Kidney tubule cell (primary cell): Measurements from ENCODE around the gene PMIS2.
"Not testable (repeated sequence)": the region's sequence is repeated elsewhere in the genome, so short reads cannot be mapped to it uniquely, and the experiment has no call there.

Experiments used
- DNase-seq: peaks from one replicate; pipeline ENCODE4 v3.0.0-alpha.2; 2018; ENCODE audit warnings: low spot score

Gene PMIS2

DNA sequence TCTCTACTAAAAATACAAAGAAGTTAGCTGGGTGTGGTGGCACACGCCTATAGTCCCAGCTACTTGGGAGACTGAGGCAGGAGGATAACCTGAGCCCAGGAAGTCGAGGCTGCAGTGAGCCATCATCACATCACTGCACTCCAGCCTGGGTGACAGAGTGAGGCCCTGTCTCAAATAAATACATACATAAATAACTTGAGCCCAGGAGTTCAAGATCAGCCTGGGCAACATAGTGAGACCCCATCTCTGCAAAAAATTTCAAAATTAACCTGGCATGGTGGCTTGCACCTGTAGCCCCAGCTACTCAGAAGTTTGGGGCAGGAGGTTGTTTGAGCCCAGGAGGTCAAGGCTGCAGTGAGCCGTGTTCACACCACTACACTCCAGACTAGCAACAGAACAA, 9.1 kb downstream of the PMIS2 start:
- not testable (repeated sequence) for DNase-seq

DNA sequence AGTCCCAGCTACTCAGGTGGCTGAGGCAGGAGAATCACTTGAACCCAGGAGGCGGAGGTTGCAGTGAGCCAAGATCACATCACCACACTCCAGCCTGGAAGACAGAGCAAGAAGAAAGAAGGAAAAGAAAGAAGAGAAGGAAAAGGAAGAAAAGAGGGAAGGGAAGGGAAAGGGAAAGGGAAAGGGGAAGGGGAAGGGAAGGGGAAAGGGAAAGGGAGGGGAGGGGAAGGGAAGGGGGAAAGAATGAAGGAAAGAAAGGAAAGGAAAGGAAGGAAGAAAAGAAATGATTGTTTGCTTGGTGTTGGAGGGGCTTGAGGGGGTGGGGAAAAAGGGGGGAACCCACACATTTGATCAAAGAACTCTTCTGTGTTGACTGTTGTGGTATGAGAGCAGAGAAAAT, 10.0 kb downstream of the PMIS2 start:
- DNase-seq = no peak

DNA sequence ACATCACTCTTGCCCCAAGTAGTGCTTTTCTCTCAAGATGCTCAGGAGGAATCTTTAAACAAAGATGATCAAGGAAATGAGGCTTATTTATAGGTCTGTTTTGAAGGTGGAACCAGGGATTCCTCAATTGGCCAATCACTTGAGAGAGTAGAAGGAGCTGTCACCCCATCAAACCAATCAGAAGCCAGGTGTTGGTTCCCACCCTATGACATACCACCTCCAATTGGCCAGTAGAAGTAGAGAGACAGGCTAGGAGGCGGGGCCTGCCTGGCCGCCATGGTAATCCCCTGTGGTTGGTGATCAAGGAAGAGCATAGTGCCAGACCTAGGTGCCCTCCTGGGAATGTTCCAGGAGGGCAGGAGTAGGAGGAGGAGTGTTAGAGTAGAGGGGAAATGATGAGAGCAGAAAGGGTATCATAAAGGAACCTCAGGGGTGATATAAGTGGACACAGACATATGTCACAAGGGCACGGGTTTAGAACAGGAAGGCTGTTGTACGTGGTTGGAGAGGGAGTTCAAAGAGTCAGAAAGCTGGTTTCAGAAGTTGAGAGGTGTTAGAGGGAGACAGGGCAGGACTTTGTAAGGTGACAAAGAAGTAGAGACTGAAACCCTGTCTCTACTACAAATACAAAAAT, 10.5 kb downstream of the PMIS2 start:
- DNase-seq = peak; percentile 12

DNA sequence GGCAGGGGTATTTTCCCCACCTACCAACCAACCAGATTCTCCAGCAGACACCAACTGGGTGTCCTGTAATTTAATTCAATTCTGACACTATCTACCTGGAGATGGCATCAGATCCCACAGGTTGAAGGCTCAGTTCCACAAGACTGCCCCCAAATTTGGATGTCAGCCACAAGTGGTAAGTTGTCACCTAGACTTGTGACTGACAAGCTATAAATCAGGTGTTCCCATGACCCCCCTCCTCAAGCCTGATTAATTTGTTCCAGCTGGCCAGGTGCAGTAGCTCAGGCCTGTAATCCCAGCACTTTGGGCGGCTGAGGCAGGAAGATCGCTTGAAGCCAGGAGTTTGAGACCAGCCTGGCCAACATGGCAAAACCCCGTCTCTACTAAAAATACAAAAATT, 16.0 kb downstream of the PMIS2 start:
- DNase-seq = peak; percentile 70

DNA sequence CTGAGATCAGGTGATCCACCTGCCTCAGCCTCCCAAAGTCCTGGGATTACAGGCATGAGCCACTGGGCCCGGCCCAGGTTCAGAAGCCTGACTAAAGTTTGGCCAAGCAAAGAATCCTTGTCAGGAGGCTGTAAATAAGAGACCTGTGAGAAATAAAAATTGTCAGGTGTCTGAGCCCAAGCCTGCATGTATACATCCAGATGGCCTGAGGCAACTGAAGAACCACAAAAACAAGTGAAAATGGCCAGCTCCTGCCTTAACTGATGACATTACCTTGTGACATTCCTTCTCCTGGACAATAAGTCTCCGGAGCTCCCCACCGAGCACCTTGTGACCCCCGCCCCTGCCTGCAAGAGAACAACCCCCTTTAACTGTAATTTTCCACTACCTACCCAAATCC, 18.5 kb downstream of the PMIS2 start:
- not testable (repeated sequence) for DNase-seq

DNA sequence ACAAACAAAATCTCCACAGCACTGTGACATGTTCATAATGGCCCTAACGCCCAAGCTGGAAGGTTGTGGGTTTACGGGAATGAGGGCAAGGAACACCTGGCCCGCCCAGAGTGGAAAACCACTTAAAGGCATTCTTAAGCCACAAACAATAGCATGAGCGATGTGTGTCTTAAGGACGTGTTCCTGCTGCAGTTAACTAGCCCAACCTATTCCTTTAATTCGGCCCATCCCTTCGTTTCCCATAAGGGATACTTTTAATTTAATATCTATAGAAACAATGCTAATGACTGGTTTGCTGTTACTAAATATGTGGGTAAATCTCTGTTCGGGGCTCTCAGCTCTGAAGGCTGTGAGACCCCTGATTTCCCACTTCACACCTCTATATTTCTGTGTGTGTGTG, 21.2 kb downstream of the PMIS2 start:
- DNase-seq = not testable (repeated sequence)

DNA sequence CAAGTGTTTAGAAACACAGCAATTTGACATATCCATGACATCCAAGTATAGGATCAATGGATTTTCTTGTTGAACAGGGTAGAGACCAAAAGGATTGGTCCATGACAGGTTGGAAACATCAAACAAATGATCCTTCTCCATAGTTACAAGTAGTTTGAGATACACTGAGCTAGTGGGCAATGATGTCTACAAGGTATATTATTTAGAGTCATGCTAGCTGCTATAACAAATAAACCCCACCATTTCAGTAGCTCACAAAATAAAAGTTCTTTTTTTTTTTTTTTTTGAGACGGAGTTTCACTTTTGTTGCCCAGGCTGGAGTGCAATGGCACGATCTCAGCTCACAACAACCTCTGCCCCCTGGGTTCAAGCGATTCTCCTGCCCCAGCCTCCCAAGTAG, 21.7 kb downstream of the PMIS2 start:
- no peak for DNase-seq

DNA sequence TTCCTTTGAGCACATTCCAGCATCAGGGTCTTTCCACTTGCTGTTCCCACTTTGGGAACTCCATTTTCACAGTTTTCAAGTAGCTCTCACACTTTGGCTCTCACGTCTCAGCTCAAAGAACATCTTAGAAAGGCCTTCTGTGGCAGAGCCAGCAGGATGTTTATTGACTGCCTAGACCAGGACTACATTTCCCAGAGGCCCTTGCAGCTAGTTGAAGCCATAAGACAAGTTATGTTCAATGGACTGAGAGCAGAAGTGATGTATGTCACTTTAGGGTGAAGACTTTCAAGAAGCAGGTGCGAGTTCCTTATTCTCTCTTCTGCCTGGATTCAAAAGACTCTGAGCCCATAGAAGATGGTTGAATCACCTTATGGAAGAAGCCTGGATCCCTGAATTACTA, 22.3 kb downstream of the PMIS2 start:
- DNase-seq = no peak

DNA sequence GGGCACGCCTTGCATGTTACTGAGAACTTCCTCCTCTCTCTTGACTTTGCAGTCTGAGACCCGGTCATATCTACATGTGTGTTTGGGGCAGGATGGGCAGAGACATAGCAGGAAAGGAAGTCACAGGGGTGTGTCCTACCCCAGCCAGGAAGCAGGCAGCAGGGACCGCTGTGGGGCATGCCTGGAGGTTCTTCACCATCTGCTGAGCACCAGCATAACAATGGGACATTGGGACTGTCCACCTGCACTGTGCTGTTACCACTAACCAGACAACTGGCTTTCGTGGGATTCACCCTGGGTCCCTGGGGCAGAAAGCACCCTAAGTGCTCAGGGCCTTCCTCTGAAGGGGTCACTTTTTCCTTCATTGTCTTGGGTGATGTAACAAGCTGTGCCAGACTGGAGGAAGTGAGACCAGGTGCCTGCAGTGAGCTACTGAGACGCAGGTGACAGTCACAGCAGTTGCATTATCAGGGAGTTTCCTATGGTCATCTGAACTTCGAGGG, 23.9 kb downstream of the PMIS2 start:
- DNase-seq = no peak

DNA sequence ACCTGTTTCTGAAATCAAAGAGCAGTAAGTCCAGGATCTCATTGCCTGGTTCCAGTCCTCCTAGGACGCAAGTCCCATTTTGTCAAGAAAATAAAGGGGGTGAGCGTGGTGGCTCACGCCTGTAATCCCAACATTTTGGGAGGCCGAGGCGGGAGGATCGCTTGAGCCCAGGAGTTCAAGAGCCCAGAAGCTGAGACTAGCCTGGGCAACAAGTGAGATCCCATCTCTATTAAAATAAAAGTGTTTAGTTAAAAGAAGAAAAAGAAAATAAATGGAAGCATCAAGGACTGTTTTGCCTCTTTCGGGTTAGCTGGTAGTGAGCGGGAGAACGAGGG, 26.2 kb downstream of the PMIS2 start:
- no peak for DNase-seq

DNA sequence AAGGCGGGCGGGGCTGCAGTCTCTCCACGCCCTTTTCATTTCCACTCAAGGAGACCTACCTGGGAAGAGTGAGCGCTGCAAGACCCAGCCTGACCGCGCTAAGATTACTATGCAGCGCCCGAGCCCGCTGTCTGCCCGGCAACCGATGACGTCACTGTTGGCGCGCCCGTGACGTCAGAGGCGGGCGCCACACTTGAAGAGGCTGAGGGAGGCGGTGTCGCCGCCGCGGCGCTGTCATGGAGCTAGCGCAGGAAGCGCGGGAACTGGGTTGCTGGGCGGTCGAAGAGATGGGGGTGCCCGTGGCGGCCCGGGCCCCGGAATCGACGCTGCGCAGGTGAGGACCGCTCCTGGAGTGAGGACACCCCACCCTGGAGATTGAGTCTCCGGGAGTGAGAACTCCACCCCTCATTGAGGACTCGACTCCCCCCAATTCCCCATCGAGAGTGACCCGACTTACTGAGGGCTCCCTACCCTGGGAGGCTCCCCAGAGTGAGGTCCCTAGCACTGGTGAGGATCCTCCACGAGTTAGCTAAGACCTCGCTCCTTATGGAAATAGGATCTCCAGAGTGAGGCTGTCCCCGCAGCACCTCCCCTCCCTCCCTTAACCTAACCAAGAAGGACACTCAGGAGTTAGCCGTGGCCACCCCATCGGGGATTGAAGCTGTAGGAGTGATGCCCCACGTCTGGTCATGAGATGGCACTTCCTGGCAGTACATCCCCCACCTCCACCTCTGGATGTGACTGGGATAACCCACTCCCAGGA, 26.8 kb downstream of the PMIS2 start, which contains the start of gene HAUS5:
HAUS5 (plus strand) TSS at position 177 of the 763 bp plus-strand sequence; CDS start at position 237, 60 bp downstream.
- peak; percentile 94 for DNase-seq

DNA sequence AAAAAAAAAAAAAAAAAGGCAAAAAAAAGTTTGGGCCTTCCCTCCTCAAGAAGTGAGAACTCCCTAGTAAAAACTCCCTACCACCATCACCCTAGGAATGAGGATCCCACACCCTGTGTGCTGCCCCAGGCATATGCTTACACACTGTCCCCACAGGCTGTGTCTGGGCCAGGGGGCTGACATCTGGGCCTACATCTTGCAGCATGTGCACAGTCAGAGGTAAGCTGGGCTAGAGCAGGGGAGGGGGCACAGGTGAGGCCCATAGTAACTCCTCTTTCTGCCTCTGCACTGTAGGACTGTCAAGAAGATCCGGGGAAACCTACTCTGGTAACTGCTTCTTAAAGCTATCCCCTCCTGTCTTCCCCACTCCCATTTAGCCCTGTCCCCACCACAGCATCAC, 27.6 kb downstream of the PMIS2 start:
- DNase-seq = no peak

DNA sequence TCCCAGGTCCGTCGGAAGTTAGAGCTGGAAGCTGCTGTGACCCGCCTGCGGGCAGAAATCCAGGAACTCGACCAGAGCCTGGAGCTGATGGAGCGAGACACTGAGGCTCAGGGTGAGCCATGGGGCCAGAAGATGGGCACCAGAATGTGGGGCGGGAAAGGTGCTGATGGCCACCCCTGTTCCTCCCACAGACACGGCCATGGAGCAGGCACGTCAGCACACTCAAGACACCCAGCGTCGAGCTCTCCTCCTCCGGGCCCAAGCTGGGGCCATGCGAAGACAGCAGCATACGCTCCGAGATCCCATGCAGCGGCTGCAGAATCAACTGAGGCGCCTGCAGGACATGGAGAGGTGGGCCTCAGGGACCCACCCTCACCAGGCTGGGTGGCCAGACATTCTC, 29.1 kb downstream of the PMIS2 start:
- no peak for DNase-seq

DNA sequence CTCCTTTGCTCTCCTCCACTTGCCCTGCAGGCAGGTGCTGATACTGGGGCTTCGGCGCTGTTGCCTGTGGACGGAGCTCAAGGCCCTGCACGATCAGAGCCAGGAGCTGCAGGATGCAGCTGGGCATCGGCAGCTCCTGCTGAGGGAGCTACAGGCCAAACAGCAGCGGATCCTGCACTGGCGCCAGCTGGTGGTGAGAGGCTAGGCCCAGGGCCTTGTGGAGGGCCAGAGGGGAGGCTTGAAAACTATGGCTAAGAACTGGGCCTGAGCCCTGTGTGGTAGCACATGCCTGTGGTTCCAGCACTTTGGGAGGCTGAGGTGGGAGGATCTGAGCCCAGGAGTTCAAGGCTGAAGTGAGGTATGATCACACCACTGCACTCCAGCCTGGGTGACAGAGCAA, 32.9 kb downstream of the PMIS2 start:
- no peak for DNase-seq

DNA sequence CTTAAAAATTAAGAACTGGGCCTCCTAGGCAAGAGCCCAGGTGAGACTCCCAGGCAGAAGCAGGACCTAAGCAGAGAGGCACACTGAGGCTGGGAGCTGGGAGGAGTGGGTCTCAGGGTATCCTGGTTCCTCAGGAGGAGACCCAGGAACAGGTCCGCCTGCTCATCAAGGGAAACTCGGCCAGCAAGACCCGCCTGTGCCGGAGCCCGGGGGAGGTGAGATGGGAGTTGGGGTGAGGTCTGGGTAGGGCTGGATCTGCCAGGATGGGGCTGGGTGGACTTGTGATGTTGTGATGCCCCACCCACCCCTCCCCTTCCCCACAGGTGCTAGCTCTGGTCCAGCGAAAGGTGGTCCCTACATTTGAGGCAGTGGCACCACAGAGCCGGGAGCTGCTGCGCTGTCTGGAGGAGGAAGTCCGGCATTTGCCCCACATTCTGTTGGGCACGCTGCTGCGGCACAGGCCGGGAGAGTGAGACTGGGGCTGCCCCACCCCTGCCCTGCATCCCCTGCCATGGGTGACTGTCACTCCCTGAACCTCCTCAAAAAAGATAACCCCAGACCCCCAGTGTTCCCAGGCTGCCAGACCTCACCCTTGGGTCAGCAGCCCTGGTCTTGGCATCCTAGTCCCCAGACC, 33.4 kb downstream of the PMIS2 start:
- no peak for DNase-seq

DNA sequence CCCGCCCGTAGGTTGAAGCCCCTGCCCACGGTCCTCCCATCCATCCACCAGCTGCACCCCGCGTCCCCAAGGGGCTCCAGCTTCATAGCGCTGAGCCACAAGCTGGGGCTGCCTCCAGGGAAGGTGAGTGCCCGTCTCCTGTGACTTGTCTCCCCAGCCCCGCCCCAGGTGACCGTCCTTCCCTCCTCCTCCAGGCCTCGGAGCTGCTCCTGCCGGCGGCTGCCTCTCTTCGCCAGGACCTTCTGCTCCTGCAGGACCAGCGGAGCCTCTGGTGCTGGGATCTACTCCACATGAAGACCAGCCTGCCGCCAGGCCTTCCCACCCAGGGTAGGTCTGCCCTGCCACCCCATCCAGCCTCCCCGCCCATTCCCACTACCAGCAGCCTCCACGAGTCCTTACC, 34.0 kb downstream of the PMIS2 start:
- no peak for DNase-seq

DNA sequence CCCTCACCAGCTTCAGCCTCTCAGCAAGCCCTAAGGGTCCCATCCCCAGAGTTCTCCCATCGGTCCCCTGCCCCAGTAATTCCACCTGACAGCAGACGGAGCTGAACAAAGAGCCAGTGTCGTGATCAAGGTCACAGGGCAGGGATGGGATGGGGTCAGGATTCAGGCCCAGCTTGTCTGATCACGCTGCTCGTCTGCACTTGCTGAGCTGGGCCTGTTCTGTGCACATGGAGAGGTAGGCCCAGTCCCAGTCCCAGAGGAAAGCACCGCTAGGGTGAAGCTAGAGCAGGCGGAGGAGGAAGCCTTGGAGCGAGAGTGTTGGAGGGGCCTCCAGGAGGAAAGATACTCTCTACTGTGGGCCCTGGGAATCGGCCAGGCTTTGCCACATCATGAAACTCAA, 35.7 kb downstream of the PMIS2 start:
- DNase-seq = no peak

DNA sequence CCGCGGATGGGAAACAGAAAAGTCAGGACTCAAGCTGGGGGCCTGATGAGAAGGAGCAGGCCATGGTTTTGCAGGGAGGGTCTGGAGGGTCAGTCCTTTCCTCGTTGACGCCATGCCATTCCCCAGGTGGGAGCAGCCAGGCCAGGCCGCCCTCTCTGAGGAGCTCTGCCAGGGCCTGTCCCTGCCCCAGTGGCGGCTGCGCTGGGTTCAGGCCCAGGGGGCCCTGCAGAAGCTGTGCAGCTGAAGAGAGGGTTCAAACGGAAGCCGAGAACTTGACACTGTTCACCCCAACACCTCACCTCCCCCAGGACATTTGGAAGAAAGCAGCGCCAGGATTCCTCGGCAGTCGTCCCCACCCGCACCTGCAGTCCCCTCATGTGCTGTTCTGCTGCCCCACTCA, 36.8 kb downstream of the PMIS2 start:
- no peak for DNase-seq

DNA sequence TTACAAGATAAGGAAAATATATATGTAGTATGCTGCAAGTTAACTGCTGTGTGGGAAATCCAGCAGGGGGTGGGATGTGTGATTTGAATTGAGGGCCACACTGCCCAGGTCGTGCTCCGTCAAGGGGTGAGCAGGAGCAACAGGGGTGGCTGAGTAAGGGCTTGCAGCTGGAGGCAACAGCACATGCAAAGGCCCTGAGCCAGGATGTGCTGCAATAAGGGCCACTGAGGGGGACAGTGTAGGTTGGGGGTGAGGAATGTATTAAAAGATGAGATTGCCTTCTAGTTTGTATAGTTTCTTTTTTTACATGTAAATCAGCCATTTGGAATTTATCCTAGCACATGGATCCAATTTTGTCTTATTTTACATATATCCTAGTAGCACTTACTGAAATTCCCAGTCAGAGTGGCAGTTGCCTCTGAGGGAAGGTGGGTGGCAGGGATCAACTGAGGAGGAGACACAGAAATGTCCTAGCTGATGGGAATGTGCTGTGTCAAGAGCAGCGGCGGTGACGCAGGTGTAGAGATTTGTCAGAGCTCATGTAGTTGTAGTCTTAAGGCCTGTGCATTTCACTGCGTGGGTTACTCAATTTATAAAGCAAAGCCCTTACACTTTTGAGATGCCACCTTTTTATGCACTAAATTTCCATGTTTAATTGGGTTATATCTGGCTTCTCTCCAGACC, 37.5 kb downstream of the PMIS2 start:
- no peak for DNase-seq

DNA sequence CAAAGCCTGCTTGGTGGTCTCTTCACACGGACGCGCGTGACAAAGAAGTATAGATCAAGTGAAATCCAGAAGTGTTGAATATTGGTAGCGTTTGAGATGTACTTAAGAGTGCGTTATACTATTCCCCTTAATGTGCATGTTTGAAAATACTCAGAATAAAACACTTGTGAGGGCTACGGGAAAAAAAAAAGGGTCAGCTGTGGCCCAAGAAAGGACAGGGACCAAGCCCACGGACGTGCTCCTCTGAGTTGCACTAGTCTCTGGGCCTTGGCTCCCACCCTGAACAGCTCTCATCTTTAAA, 42.2 kb downstream of the PMIS2 start:
- no peak for DNase-seq

DNA sequence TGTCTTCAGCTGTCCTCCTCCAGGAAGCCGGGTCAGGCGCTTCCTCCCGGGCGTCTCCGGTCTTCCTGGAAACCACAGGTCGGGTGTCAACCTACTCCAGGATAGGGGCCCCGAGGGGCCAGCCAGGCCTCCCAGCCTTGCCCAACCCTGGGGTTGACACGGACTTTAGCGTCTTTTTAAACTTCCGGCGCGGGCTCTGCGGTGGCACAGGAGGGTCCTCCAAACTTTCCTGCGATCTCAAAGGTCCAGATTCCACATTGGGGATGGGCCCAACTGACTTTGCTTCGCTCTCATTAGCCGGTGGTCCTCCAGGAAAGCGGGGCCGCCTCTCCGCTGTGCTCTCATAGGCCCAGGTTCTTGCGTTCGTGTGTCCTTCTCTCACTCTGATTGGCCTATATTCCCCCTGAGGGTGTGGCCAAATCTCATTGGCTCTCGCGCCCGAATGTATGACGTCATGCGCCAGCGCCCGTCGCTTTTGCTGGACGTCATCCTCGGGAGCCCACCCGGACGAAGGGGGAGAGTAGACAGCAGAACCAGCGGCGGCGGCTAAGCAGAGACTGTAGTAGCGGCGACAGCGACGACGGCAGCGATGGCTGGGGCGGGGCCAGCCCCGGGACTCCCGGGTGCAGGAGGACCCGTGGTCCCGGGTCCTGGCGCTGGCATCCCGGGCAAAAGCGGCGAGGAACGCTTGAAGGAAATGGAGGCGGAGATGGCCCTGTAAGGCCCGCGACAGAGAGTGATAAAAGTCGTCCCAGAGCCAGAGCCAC, 42.8 kb downstream of the PMIS2 start, which contains the start of gene RBM42:
RBM42 (plus strand) TSS at position 472 of the 767 bp plus-strand sequence; CDS start at position 590, 118 bp downstream.
- DNase-seq = peak; percentile 99

DNA sequence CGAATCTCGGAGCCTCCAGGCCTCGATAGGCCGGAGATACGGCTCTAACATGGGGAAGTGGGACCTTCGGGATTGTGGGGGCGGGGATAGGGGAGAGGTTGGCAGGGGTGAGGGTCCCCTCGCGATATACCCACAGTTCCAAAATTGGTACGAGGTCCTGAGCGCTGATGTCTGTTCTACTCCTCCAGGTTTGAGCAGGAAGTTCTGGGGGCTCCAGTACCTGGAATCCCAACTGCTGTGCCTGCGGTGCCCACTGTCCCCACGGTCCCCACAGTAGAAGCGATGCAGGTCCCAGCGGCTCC, 43.3 kb downstream of the PMIS2 start:
- no peak for DNase-seq
